Measurements from ENCODE around the gene C2CD3.
"Not testable (repeated sequence)": the region's sequence is repeated elsewhere in the genome, so short reads cannot be mapped to it uniquely, and the experiment has no call there.

Gene C2CD3

DNA sequence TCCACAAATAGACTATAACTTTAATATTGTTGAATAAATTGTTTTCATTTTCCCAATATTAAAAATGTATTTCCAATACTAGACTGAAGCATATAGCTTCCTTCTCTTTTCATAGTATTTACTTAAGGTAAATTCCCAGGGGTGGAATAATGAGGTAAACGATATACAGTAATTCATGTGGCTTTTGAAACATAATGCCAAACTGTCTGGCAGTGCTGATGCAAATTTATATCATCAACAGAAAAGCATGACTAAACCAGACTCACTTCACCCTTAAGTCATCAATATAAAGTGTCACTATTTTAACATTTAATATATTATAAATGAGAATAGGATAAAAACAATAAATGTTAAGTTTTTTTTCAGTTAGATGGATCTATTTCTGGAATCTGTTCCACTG, 13.6 kb downstream of the C2CD3 start:
- no peak for DNase-seq (ENCODE audit: low read depth)

DNA sequence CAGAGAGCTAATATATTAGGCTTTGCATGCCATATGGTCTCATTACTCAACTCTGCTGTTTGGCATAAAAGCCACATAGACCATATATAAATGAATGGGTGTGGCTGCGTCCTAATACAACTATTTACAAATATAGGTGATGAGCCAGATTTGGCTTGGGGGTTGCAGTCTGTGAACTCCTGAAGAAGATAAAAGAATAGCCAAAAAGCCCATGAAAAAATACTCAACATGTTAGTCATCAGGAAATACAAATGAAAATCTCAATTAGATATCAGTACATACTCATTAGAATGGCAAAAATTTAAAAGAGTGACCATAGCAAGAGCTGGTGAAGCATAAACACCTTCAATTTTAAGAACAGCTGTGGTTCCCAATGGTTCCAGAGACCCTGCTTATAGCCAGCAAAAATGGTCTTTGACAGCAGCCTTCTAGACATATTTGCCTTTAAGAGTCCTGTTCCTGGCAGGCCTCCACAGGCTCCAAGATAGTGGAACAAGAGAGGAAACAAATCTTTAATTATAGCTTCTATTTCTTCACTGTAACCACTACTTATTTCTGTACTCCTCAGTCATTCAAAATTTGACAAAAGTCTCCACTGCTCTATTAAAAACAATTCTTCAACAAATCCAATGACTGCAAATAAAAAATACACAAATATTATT, 16.1 kb downstream of the C2CD3 start:
- no peak for DNase-seq (ENCODE audit: low read depth)

DNA sequence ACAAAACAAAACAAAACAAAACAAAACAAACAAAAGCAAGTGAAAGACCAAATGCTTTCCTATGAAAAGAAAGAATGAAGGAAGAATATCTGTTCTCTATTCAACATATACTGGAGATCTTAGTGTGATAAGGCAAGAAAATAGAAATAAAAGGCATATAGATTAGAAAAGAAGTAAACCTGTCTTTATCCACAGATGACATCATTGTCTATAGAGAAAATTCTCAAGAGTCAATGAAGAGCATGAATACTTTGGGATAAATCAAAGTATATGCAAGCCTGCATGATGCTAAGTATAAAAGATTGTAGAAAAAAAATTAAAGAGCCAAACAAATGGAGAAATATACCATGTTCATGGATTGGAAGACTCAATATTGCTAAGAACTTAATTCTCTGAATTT, 17.6 kb downstream of the C2CD3 start:
- DNase-seq (ENCODE audit: low read depth) = no peak

DNA sequence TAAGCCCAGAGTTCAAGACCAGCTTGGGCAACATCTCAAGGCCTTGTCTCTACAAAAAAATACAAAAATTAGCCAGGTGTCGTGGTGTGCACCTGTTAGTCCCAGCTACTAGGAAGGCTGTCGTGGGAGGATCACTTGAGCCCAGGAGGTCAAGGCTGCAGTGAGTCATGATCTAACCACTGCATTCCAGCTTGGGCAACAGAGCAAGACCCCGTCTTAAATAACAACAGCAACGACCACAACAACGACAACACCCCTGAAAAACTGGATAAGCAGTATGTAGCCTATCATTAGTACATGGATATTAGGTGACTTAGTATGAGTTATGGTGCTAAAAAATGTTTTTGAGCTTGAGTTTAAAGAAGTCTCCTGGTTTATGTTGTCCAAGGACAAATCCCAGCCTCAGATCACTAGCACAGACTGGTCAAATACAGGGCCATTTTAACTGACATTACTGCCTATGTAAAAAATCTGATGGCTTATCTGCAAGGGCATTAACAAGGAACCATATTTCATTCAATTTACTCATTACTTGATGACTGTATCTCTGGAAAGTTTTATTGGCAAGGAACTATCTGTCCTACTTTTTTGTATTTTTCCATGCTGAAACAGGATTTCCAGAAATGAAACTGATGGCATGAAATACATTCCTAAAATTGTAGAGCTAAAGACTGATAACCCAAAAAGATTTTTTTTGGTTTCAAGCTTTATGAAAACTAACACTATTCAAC, 23.4 kb downstream of the C2CD3 start:
- DNase-seq (ENCODE audit: low read depth) = no peak

DNA sequence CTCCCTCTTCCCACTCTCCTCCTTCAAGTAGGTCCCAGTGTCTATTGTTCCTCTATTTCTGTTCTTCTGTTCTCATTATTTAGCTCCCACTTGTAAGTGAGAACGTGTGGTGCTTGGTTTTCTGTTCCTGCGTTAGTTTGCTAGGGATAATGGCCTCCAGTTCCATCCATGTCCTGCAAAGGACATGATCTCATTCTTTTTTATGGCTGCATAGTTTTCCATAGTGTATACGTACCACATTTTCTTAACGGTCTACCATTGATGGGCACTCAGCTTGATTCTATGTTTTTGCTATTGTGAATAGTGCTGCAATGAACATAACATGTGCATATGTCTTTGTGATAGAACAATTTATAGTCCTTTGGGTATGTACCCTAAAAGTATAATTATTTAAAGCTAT, 26.2 kb downstream of the C2CD3 start:
- DNase-seq (ENCODE audit: low read depth) = no peak

DNA sequence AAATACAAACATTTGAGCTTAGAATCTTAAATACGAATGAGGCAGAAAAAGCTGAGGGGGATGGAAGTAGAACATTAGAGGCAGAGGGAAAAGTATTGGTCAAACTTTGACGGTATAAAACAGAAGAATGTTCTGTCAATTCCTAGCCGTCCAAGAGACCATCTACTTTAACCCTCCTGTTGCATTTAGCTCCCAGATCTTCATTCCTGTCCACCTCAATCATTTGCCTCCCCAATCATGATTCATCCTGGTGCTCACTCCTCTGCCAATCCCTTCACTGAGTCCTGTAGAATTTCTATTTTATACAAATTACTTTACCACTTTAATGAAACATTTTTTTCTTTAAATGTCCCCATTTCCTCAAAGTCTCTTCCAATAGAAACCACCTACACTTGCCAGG, 28.2 kb downstream of the C2CD3 start:
- DNase-seq (ENCODE audit: low read depth) = no peak

DNA sequence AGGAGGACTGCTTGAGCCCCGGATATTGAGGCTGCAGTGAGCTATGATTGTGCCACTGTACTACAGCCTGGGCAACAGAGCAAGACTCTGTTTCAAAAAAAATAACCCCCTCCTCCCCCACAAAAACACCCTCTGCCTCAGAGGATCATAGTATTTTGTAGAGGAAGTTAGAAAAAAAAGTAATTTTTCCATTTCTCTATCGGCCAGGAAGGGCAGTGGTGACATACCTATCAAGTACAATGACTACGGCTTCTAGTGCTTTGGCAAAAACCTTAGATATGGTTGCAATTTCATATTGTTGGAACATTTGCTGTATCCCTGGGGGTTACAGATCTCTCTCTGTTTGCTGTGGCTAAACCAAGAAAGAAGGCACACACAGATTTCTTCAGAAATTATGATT, 28.9 kb downstream of the C2CD3 start:
- no peak for DNase-seq (ENCODE audit: low read depth)

DNA sequence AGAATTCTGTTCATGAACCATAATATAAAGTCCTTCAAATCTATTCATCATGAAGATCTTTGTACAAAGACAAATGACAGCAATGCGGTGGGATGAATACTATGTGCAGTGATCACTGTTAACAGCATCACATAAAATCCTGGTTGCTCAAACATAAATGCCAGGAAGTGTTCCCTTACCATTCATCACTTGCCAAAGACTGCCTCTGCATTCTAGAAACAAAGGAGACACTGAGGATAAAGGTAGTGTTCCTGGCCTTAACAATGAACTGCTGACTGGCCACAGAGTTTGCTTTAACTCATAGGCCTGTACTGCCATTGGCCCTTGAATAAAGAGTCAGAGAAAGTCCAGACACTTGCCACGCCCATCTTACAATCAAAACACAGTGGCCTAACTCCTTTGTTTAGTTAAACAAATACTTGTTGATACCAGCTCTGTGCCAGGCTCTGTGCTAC, 29.5 kb downstream of the C2CD3 start:
- DNase-seq (ENCODE audit: low read depth) = no peak

DNA sequence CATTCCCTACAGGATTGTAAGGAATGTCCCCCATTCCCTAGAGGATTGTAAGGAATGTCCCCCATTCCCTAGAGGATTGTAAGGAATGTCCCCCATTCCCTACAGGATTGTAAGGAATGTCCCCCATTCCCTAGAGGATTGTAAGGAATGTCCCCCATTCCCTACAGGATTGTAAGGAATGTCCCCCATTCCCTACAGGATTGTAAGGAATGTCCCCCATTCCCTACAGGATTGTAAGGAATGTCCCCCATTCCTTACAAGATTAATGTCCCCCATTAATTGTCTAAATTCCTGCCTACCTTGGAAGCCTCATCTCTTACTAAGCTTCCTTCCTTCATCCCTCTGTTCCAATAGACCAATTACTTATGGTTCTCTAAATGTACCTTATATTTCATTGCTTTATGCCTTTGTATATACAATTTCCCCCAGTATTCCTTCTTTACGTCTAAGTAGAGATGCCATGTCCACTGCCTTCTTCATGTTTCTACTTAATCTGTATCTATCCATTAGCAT, 30.8 kb downstream of the C2CD3 start:
- DNase-seq (ENCODE audit: low read depth) = not testable (repeated sequence)

DNA sequence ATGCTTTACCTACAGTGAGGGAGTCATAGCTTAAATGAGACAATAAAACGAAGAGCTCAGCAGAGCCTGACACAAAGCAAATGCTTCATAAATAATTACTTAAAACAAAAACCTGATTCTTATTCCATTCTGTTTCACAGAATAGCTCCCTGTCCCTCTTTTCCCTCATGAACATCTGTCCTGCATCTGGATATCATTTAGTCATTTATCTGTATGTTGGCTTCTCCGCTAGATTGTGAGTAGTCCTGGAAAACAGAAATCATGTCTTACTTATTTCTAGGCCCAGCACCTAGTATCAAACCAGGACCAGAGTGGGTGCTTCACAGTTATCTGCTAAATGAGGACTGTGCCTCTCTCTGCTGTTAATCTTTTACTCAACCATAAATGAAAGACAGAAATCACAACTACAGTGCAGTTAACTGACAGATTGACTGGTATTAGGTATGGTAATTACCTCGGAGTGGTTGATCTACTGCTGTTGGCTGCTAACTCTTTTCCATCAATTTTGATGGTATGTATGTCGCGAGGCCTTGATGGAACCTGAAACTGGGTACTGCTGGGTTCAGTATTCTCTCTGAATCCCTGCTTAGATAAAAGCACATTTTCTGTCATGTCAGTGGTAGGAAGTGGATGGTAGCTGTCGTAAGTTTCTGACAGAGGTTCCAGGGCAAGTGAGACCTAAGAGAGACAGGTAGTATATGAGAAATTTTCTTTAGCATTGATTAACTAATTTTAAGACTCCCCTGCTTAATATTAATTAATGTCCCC, 31.5 kb downstream of the C2CD3 start:
- DNase-seq (ENCODE audit: low read depth) = no peak

DNA sequence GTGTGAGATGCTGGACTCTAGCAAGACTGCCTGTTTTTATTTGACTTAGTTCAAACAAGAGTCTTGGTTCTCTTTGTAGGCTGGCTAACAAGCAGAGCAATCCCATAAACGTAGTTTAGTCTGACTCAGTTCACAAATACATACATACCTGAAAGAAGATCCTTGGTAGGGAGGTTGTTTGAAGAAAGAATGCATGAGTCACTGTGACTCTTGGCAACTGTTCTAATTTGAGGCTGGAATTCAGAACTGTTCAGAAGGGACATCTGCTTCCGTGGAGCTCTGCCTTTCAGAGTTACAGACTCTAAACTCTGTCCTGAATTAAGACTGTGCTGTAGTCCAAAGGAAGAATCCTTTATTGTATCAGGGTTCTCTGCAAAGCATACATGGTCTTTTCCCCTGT, 32.2 kb downstream of the C2CD3 start:
- no peak for DNase-seq (ENCODE audit: low read depth)

DNA sequence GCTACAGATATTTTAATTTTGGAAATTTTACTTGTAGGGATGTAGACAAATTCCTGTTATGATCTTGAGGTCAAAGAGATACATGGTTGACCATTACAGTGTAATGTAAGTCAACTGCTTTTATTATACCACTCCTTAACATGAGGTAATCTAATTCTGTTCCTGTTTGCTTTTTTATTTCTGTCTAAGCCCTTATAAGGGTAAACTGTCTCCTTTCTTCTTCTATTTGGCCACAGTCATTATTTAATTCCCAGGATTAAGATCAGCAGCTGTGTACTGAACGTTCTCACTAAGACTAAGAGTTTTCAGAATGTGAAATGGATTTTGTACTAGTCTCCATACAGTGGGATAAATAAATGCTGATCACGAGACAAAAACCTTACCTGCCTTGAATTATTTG, 32.8 kb downstream of the C2CD3 start:
- no peak for DNase-seq (ENCODE audit: low read depth)

DNA sequence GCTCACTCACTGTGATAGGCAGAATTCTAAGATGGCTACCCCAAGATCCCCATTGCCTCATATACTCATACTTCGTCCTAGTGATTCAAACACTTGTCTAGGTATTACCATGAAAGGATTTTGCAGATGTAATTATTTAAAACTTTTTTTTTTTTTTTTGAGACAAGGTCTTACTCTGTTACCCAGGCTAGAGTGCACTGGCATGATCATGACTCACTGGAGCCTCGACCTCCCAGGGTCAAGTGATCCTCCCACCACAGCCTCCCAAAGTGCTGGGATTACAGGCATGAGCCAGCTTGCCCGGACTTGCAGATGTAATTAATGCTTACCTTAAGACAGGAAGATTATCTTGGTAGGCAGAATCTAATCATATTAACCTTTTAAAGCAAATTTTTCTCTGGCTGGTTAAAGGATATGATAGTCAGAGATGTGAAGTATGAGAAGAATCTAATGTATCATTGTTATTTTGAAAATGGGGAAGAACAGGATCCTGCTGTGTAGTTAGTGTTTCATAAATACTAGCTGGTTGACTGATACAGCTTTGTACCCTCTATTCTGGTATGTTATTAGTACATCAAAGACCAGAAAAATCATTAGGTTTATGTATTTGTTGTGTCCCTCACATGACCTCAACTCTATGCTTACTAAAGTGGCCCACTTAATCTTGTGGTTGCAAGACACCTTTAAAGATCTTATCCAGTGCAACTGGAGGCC, 35.5 kb downstream of the C2CD3 start:
- DNase-seq (ENCODE audit: low read depth) = no peak

DNA sequence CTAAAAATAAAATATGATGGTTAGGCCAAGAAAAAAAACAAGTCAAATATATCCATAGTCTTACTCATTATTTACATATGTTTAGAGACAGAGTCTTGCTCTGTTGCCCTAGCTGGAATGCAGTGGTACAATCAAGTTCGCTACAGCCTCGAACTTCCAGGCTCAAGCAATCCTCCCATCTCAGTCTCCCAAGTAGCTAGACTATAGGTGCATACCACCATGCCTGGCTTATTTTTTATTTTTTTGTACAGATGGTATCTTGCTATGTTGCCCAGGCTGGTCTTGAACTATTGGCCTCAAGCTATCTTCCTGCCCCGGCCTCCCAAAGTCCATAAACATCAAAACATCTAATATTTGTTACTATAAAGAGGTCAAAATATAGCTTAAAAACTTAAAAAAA, 36.1 kb downstream of the C2CD3 start:
- no peak for DNase-seq (ENCODE audit: low read depth)

DNA sequence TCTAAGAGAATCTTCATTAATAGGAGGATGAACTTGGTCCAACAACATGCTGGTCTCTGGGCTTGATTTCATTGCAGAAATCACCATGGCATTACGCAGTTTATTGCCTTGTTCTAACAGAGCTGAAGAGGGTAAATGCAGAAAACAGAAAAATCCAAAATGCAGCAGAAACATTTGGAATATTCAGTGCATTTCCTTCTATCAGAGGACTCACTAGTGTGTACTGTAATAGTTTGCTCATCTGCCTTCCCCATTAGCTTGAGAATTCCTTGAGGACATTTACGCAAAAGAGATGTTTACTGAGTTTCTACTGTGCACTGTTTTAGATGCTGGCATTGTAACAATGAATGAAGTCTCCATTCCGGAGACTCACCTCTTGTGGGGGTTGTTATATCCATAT, 37.4 kb downstream of the C2CD3 start:
- DNase-seq (ENCODE audit: low read depth) = no peak

DNA sequence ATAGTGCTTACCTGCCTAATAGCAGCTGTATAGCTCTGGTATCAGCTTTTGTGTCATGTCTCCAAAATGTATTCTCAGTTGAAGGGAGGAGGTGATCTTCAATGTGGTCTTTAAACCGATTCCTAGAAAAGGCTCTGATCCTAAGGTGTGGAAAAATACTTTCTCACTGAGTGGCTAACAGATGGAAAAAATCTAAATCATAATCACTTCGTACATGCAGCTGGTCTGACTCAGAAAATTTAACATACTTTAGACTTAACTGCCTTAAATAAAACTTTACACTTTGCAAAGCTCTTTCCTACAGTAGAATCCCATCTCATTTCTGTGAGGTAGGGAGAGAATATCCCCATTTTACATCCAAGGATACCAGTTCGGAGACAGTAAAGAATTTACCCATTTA, 38.0 kb downstream of the C2CD3 start:
- DNase-seq (ENCODE audit: low read depth) = no peak

DNA sequence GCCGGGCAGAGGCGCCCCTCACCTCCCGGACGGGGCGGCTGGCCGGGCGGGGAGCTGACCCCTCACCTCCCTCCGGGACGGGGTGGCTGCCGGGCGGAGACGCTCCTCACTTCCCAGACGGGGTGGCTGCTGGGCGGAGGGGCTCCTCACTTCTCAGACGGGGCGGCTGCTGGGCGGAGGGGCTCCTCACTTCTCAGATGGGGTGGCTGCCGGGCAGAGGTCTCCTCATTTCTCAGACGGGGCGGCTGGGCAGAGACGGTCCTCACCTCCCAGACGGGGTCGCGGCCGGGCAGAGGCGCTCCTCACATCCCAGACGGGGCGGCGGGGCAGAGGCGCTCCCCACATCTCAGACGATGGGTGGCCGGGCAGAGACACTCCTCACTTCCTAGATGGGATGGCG, 41.7 kb downstream of the C2CD3 start:
- DNase-seq (ENCODE audit: low read depth) = not testable (repeated sequence)

DNA sequence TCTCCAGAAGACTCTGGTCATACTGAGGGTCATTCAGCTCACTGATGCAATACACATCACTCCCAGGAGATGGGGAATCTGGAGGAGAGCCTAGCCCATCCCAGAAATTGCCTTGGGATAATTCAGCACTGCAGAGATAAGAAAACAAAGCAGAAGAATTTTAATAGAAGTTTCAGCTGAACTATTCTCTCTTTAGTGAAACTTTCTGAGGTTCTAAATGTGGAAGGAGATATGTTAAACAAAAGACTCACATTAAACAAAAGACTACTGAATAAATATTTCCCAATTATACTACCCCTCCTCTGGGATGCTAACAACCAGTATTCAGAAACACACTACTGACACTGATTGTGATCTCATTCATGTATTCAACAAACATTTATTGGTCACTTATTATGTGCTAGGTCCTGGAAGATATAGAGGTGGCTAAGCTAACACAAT, 47.8 kb downstream of the C2CD3 start:
- no peak for DNase-seq (ENCODE audit: low read depth)

DNA sequence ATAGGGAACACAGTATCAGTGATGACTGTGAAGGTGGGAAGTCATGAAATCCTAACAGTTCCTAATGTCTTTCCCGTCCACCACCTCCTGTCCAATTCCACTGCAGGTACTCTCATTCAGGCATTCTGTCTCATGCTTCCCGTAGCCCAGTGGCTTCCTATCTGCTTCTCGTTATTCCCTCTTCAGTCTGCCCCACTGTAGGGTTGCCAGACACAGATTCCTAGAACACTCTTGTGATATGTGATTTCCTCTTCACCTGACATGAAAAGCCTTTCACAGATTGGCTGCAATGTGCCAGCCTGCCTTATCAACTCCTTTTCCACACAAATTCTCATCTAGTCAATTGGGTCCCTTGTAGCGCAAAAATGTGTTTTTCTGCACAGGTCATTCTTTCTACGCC, 49.0 kb downstream of the C2CD3 start:
- no peak for DNase-seq (ENCODE audit: low read depth)

DNA sequence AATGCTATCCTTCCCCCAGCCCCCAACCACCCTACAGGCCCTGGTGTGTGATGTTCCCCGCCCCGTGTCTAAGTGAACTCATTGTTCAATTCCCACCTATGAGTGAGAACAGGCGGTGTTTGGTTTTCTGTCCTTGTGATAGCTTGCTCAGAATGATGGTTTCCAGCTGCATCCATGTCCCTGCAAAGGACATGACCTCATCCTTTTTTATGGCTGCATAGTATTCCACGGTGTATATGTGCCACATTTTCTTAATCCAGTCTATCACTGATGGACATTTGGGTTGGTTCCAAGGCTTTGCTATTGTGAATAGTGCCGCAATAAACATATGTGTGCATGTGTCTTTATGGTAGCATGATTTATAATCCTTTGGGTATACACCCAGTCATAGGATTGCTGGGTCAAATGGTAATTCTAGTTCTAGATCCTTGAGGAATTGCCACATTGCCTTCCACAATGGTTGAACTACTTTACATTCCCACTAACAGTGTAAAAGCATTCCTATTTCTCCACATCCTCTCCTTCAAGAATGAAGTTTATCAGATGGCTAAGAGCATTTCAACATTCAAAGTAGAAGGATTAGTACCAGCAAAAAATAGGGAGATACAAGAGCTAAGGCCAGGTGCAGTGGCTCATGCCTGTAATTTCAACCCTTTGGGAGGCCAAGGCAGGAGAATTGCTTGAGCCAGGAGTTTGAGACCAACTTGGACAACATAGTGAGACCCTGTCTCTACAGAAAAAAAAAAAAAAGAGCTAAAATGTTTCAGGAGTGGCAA, 50.4 kb downstream of the C2CD3 start:
- not testable (repeated sequence) for DNase-seq (ENCODE audit: low read depth)

DNA sequence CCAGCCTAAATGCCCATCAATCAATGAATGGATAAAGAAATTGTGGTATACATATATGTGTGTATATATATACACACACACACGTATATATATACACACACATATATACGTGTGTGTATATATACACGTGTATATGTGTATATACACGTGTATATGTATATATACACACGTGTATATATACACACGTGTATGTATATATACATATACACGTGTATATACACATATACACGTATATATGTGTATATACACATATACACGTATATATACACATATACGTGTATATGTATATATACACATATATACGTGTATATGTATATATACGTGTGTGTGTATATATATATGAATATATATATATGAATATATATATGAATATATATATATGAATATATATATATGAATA, 54.1 kb downstream of the C2CD3 start:
- no peak for DNase-seq (ENCODE audit: low read depth)
